Stimulated activated CD4-positive, alpha-beta T cell treated with anti-CD3 and anti-CD28 coated beads, Interleukin-15, amount 100 ng/mL, for 24 hours (primary cell): ENCODE results near the gene SPSB2.
"Not testable (repeated sequence)": the region's sequence is repeated elsewhere in the genome, so short reads cannot be mapped to it uniquely, and the experiment has no call there.

ENCODE experiments used
- DNase-seq: peaks from one replicate; pipeline ENCODE4 v3.0.0-alpha.2; 2020

The SPSB2 gene

GRCh38 chr12:6899837-6900519 is 26.9 kb upstream of the SPSB2 start:
- DNase-seq = peak; percentile 39

GRCh38 chr12:6899427-6899826 is 26.3 kb upstream of the SPSB2 start:
- no peak for DNase-seq

GRCh38 chr12:6896846-6897435 is 23.8 kb upstream of the SPSB2 start:
- no peak for DNase-seq

GRCh38 chr12:6894321-6894720 is 21.2 kb upstream of the SPSB2 start:
- no peak for DNase-seq

- not testable (repeated sequence) for DNase-seq
Observed at GRCh38 chr12:6892683-6893082, 19.6 kb upstream of the SPSB2 start.

- DNase-seq = peak; percentile 29
Observed at GRCh38 chr12:6891646-6892001, 18.5 kb upstream of the SPSB2 start.

- DNase-seq = peak; percentile 99
Observed at GRCh38 chr12:6890789-6891645, 17.9 kb upstream of the SPSB2 start.

GRCh38 chr12:6889775-6890573 is 16.9 kb upstream of the SPSB2 start:
- DNase-seq = not testable (repeated sequence)

- DNase-seq = not testable (repeated sequence)
Observed at GRCh38 chr12:6888794-6889193, 15.7 kb upstream of the SPSB2 start.

GRCh38 chr12:6888360-6888759 is 15.3 kb upstream of the SPSB2 start:
- DNase-seq = no peak

- no peak for DNase-seq
Observed at GRCh38 chr12:6887460-6887859, 14.4 kb upstream of the SPSB2 start.

GRCh38 chr12:6886206-6886999 is 13.3 kb upstream of the SPSB2 start:
- DNase-seq = not testable (repeated sequence)

- DNase-seq = no peak
Observed at GRCh38 chr12:6884539-6884938, 11.4 kb upstream of the SPSB2 start.

- no peak for DNase-seq
Observed at GRCh38 chr12:6883683-6884082, 10.6 kb upstream of the SPSB2 start.

GRCh38 chr12:6883252-6883651 is 10.1 kb upstream of the SPSB2 start:
- DNase-seq = no peak

- DNase-seq = not testable (repeated sequence)
Observed at GRCh38 chr12:6879824-6880223, 6.7 kb upstream of the SPSB2 start.

- DNase-seq = not testable (repeated sequence)
Observed at GRCh38 chr12:6874015-6874368, 889 bp upstream of the SPSB2 start.

GRCh38 chr12:6872073-6873048 is 742 bp downstream of the SPSB2 start:
- DNase-seq = peak; percentile 88

- DNase-seq = peak; percentile 73
Observed at GRCh38 chr12:6871052-6871957, 1.8 kb downstream of the SPSB2 start.

- DNase-seq = not testable (repeated sequence)
Observed at GRCh38 chr12:6870304-6870703, 2.8 kb downstream of the SPSB2 start.
